Measurements from ENCODE around the gene EVPL.

EVPL gene

GRCh38 chr17:76011951-76012350 lies 15.2 kb downstream of the EVPL start:
- no peak overlapping the region for H3K9ac ChIP-seq
- peaks cover 3% of the 10 kb centered on the region for H3K4me1 ChIP-seq (ENCODE audit: low read depth, poor library complexity, severe bottlenecking)
- no peak overlapping the region for H2AFZ ChIP-seq (ENCODE audit: low read depth)
- no peaks in the 10 kb centered on the region for H3K79me2 ChIP-seq (ENCODE audit: insufficient read depth, low read depth)
- H3K4me2 ChIP-seq, result no peak overlapping the region
- H3K27me3 ChIP-seq (ENCODE audit: insufficient read depth, low read depth), result peaks cover 18% of the 10 kb centered on the region; the same call in 1 of the 2 replicates
- TF ChIP-seq, protein P1, sequence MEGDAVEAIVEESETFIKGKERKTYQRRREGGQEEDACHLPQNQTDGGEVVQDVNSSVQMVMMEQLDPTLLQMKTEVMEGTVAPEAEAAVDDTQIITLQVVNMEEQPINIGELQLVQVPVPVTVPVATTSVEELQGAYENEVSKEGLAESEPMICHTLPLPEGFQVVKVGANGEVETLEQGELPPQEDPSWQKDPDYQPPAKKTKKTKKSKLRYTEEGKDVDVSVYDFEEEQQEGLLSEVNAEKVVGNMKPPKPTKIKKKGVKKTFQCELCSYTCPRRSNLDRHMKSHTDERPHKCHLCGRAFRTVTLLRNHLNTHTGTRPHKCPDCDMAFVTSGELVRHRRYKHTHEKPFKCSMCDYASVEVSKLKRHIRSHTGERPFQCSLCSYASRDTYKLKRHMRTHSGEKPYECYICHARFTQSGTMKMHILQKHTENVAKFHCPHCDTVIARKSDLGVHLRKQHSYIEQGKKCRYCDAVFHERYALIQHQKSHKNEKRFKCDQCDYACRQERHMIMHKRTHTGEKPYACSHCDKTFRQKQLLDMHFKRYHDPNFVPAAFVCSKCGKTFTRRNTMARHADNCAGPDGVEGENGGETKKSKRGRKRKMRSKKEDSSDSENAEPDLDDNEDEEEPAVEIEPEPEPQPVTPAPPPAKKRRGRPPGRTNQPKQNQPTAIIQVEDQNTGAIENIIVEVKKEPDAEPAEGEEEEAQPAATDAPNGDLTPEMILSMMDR (conservative IDR thresholded peaks at IDR 0.05; ENCODE audit: low read depth, low read length), result no peak
- no peaks in the 10 kb centered on the region for H3K36me3 ChIP-seq (ENCODE audit: insufficient read depth)
- H3K27ac ChIP-seq, result no peak overlapping the region
- H4K20me1 ChIP-seq (ENCODE audit: insufficient read depth), result no peaks in the 10 kb centered on the region
- H3K4me3 ChIP-seq (IDR thresholded peaks at IDR 0.05; ENCODE audit: insufficient read depth, low read depth, low read length), result no peak overlapping the region

DNA sequence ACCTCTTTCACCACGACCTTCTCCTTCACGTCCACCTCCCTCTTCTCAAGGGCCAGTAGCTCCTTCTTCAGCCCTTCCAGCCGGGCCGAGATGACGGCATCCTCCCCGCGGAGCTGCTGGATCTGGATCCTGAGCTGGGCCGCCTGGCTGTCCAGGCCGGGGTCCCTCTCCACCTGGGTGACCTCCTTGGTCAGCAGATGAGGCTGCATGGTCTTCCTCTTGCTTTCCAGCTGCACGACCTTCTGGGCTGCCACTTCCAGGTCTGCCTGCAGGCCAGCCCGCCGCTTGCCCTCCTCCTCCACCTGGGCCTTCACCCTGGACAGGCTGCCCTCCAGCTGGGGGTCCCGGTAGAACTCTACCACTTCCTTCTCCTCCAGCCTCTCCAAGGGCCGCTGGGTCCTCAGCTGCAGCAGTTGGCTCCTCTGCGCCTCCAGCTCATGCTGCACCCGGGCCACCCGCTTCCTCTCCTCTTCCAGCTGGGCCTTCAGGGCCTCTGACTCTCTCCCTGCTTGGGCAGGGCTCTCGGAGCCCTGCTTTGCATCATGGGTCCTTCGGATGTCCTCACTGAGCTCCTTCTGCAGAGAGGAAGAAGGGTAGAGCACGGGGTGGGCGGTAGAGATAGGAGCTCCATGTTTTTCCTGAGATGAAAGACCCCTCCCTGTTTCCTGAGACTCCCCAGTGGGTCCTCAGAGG lies 17.0 kb downstream of the EVPL start:
- Histone ChIP-seq H3K9ac (no peak overlapping the region), H2AFZ (ENCODE audit: low read depth) (no peak overlapping the region), H3K4me3 (IDR thresholded peaks at IDR 0.05; ENCODE audit: insufficient read depth, low read depth, low read length) (no peak overlapping the region), H3K27ac (no peak overlapping the region), H3K4me2 (no peak overlapping the region), H3K36me3 (ENCODE audit: insufficient read depth) (no peaks in the 10 kb centered on the region), H3K4me1 (ENCODE audit: low read depth, poor library complexity, severe bottlenecking) (peaks cover 10% of the 10 kb centered on the region), H4K20me1 (ENCODE audit: insufficient read depth) (no peaks in the 10 kb centered on the region), H3K79me2 (ENCODE audit: insufficient read depth, low read depth) (no peaks in the 10 kb centered on the region), H3K27me3 (ENCODE audit: insufficient read depth, low read depth) (peaks cover 18% of the 10 kb centered on the region; the same call in 1 of the 2 replicates)
- TF ChIP-seq, protein P1 (conservative IDR thresholded peaks at IDR 0.05; ENCODE audit: low read depth, low read length), result no peak

DNA sequence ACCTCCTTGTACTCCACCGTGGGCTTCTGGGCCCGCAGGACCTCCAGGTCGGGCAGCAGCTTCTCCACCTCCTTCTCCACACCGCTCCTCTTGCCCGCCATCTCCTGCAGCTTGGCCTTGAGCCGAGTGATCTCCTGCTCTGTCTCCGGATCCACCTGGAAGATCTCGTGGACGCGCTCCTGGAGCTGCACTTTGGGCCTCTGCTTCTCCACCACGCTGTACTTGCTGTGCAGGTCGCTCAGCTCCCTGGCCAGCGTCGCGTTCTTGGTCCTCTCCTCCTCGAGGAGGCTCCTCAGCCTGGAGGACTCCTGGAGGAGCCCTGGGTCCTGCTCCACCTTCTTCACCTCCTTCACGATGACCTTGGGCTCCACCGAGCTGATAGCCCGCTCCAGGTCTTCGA lies 17.7 kb downstream of the EVPL start:
- TF ChIP-seq, protein P1 (conservative IDR thresholded peaks at IDR 0.05; ENCODE audit: low read depth, low read length), result no peak
- H3K4me1 ChIP-seq (ENCODE audit: low read depth, poor library complexity, severe bottlenecking), result peaks cover 9% of the 10 kb centered on the region
- no peak overlapping the region for H3K4me2 ChIP-seq

DNA sequence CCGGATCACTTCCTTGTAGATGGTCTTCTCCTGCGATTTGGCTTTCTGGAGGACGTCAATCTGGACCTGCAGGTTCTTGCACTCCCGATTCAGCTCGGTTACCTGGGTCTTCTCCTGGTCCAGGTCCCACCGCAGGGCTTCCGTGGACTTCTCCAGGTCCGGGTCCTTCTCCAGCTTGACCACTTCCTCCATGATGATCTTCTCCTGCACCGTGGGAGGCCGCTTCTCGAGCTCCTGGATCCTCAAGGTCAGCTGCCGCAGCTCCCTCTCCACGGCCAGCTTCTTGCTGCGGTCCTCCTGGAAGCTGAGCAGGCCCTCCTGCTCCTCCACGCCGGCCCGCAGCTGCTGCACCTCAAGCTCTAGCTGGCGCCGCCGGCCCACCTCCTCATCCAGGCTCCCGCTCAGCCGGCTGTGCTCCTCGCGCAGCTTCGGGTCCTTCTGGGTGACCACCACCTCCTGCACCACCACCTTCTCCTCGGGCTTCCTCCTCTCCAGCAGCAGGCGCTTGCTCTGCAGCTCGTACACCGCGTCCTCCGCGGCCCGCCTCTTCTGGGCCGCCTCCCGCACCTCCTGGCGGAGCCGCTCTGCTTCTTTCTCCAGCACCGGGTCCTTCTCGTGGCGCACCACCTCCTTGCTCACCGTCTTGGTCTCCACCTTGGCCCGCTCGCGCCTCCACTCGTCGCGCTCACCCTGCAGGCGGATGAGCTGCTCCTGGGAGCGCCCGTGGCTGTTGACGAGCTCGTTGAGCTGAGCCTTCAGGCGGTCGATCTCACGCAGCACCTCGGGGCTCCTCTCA lies 18.3 kb downstream of the EVPL start:
- Histone ChIP-seq H3K4me2 (no peak overlapping the region), H3K79me2 (ENCODE audit: insufficient read depth, low read depth) (no peaks in the 10 kb centered on the region), H4K20me1 (ENCODE audit: insufficient read depth) (no peaks in the 10 kb centered on the region), H3K27ac (no peak overlapping the region), H2AFZ (ENCODE audit: low read depth) (no peak overlapping the region), H3K36me3 (ENCODE audit: insufficient read depth) (no peaks in the 10 kb centered on the region), H3K4me3 (IDR thresholded peaks at IDR 0.05; ENCODE audit: insufficient read depth, low read depth, low read length) (no peak overlapping the region), H3K9ac (no peak overlapping the region), H3K4me1 (ENCODE audit: low read depth, poor library complexity, severe bottlenecking) (peaks cover 7% of the 10 kb centered on the region), H3K27me3 (ENCODE audit: insufficient read depth, low read depth) (peaks cover 18% of the 10 kb centered on the region; the same call in 1 of the 2 replicates)
- TF ChIP-seq, protein P1 (conservative IDR thresholded peaks at IDR 0.05; ENCODE audit: low read depth, low read length), result no peak

More for the DNA sequence above, 17.7 kb downstream of the EVPL start:
- no peaks in the 10 kb centered on the region for H4K20me1 ChIP-seq (ENCODE audit: insufficient read depth)
- H3K4me3 ChIP-seq (IDR thresholded peaks at IDR 0.05; ENCODE audit: insufficient read depth, low read depth, low read length), result no peak overlapping the region
- no peak overlapping the region for H3K9ac ChIP-seq
- no peak overlapping the region for H3K27ac ChIP-seq
- H3K79me2 ChIP-seq (ENCODE audit: insufficient read depth, low read depth), result no peaks in the 10 kb centered on the region
- H3K36me3 ChIP-seq (ENCODE audit: insufficient read depth), result no peaks in the 10 kb centered on the region
- no peak overlapping the region for H2AFZ ChIP-seq (ENCODE audit: low read depth)
- H3K27me3 ChIP-seq (ENCODE audit: insufficient read depth, low read depth), result peaks cover 18% of the 10 kb centered on the region; the same call in 1 of the 2 replicates
